NCI-H345 treated with DMSO at 0.1 percent for 48 hours (cell line): ENCODE data around the gene PUS1.

Experiments
- DNase-seq: peaks from one replicate; lab custom pipeline; 2025; ENCODE audit not compliant: unreplicated experiment; lab: John Stamatoyannopoulos, UW

PUS1 gene

DNA sequence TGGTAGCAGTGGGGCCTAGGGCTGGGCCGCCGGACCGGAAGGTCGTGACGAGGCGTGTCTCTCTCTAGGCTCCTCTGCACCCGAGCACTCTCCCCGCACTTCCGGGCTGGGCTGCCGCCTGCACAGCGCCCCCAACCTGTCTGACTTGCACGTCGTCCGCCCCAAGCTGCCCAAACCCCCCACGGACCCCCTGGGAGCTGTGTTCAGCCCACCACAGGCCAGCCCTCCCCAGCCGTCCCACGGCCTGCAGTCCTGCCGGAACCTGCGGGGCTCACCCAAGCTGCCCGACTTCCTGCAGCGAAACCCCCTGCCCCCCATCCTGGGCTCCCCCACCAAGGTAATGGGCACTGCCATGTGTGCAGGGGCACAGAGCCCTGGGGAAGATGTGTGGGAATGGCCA, 13.3 kb upstream of the PUS1 start:
- DNase-seq: no peak

GRCh38 chr12:131916306-131917138, 12.6 kb upstream of the PUS1 start:
- no peak for DNase-seq

GRCh38 chr12:131917139-131917710, 11.9 kb upstream of the PUS1 start:
- no peak for DNase-seq

GRCh38 chr12:131917711-131918306, 11.3 kb upstream of the PUS1 start:
- DNase-seq: no peak

- DNase-seq: no peak
Measured at GRCh38 chr12:131918311-131919050, 10.6 kb upstream of the PUS1 start.

GRCh38 chr12:131919051-131919347, 10.1 kb upstream of the PUS1 start:
- no peak for DNase-seq

DNA sequence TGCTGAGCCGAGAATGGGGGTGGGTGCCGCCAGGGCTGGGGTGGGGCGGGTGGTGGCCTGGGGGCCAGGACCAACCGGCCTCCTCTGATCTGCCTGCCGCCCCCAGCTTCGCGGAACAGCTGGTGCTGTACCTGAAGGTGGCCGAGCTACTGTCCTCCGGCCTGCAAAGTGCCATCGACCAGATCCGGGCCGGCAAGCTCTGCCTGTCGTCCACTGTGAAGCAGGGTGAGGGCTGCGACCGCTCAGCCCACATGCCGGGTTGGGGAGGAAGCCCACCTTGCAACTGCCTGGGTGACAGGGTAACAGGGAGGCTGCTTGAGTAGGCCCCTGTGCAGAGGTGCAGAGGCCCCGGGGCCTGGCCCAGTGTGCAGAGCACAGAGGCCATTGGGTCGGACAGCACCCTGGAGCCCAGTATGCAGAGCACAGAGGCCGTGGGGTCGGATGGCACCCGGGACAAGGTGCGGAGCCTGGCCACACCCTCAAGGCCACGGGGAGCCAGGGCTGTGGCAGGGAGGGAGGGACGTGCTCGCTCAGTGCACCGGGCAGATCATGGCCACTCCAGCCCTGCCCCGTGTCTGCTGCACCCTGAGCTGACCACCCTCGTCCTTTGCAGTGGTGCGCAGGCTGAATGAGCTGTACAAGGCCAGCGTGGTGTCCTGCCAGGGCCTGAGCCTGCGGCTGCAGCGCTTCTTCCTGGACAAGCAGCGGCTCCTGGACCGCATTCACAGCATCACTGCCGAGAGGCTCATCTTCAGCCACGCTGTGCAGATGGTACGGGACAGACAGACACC, 9.5 kb upstream of the PUS1 start:
- no peak for DNase-seq

GRCh38 chr12:131920157-131920508, 8.9 kb upstream of the PUS1 start:
- no peak for DNase-seq

GRCh38 chr12:131920902-131921840, 7.9 kb upstream of the PUS1 start:
- no peak for DNase-seq

GRCh38 chr12:131921866-131922769, 7.0 kb upstream of the PUS1 start:
- no peak for DNase-seq

GRCh38 chr12:131922772-131923171, 6.3 kb upstream of the PUS1 start:
- DNase-seq: no peak

DNA sequence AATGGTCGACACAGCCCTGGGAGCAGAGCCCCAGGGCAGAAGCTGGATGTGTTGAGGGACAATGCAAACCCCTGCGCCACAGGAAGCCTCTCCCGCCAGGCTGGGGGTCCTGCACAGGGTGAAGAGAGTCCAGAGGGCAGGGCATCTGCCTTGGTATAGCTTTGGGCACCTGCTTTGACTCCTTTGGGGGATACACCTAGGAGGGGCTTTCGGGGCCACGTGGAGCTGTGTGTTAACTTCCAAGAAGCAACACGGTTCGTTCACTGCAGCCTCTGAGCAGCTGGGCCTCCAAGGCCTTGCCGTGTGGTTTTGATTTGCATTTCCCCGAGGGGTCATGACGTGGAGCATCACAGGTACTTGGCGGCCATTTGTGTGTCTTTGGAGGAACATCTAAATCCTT, 5.8 kb upstream of the PUS1 start:
- DNase-seq: no peak

DNA sequence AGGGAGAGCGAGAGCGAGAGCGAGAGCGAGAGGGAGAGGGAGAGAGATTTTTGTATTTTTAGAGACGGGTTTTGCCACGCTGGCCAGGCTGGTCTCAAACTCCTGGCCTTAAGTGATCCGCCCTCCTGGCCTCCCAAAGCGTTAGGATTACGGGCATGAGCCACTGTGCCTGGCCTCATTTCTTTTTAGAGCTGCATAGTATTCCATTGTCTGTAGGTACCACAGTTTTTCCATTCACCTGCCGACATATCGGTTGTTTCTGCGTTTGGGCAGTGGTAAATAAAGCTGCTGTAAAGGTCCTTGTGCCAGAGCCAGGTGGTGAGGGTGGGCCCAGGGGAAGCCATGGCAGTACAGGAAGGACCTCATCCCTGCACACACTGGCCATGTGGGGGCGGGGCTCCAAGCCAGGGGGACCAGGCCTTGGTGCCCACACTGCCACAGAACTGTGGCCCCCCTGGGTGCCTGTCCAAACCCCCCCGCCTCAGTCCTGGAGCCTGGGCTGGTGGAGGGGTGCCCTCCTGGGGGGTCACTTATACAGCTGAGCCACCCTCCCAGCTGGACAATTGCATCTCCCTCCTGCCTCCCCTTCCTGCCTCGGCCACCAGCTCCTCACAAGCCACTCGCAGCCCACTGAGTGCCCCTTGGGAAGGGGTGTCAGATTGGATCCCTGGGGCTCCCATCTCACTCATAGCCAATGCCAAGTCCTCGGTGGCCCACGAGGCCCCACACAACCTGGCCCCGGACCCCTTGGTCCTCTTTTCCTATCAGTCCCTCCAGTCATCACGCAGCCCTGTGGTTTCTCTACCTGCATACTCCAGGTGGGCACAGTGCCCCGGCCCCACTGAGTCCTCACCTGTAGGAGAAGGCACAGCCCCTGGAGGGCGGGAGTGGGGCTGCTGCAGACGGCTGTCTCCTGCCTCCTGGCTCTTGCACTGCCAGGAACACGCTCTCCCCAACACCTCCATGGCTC, 1.7 kb upstream of the PUS1 start:
- no peak for DNase-seq

- no peak for DNase-seq
Measured at GRCh38 chr12:131928080-131928710, 881 bp upstream of the PUS1 start.

DNA sequence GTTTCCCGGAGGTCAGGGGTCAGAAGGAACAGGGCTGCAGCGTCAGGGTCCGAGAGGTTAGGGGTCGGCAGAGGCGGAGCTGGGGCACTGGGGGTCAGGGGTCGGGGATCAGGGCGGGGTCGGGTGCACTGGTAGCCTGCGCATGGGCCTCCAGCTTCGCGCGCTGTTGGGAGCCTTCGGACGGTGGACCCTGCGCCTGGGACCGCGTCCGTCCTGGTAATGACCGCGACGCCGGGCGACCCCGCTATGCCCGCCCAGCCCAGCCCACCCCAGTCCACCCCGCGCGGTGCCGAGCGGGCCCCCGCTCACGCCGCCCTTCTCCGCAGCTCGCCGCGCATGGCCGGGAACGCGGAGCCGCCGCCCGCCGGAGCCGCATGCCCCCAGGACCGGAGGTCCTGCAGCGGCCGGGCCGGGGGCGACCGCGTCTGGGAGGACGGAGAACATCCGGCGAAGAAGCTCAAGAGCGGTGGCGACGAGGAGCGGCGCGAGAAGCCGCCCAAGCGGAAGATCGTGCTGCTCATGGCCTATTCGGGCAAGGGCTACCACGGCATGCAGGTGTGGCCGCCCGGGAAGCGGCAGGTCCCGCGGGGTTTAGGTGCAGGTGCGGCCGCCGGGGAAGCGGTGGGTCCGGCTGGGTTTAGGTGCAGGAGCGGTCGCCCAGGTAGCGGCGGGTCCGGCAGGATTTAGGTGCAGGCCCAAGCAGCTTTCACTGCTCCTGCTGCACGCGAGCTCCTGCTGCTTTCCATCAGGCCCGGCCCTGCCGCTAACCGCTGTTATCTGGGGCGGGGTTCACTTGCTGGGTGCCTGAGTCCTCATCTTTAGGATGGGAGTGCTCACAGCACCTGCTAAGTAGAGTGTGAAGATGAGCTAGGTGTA, 743 bp downstream of the PUS1 start:
- DNase-seq: no peak

DNA sequence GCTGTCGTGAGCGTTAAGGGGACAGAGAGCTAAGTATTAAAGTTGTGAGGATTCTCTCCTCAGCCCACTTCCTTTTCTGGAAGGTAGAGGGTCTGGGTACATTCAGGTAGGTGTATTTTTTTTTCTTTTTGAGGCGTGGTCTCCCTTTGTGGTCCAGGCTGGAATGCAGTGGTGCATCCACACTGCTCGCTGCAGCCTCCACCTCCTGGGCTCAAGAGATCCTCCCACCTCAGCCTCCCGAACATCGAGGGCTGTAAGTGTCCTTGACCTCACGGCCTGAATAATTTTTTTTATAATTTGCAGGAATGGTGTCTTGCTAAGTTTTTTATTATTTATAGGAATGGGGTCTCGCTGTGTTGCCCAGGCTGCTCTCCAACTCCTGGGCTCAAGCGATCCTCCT, 1.4 kb downstream of the PUS1 start:
- no peak for DNase-seq

- no peak for DNase-seq
Measured at GRCh38 chr12:131933387-131933786, 4.3 kb downstream of the PUS1 start.
